Endodermal cell (in vitro differentiated cells): ENCODE results near the gene ARID5B. TPM values are rescaled to one million over a fixed set of nuclear protein-coding genes. Genes with fewer than 3 reads are reported as not detected.
A peak's percentile ranks its signal among the peaks of the same experiment; 100 is the strongest.

Experiments used
- DNase-seq: peaks from one replicate; pipeline ENCODE4 v3.0.0-alpha.2; 2017
- H3K27ac ChIP-seq: 2 replicates; pipeline ENCODE4 v1.5.1; 2013; ENCODE audit warnings: mild to moderate bottlenecking, low read depth, low read length, moderate library complexity
- H3K27me3 ChIP-seq: 2 replicates; pipeline ENCODE4 v1.6.1; 2013; ENCODE audit warnings: mild to moderate bottlenecking, low read length, moderate library complexity; ENCODE audit not compliant: insufficient read depth, control insufficient read depth, poor library complexity, severe bottlenecking
- H3K36me3 ChIP-seq: 2 replicates; pipeline ENCODE4 v1.7.0; 2013; ENCODE audit warnings: mild to moderate bottlenecking, low read length, moderate library complexity; ENCODE audit not compliant: control insufficient read depth, insufficient read depth
- H3K4me1 ChIP-seq: one replicate; pipeline ENCODE4 v1.7.0; 2013; ENCODE audit warnings: low read length; ENCODE audit not compliant: control insufficient read depth, insufficient read depth
- H3K4me3 ChIP-seq: 2 replicates; pipeline ENCODE4 v1.5.1; 2013; ENCODE audit warnings: mild to moderate bottlenecking, low read length, moderate library complexity
- H3K9ac ChIP-seq: 2 replicates; pipeline ENCODE4 v1.6.1; 2013; ENCODE audit warnings: mild to moderate bottlenecking, low read length, moderate library complexity; ENCODE audit not compliant: poor library complexity, severe bottlenecking; ENCODE audit errors: extremely low read depth
- H3K9me3 ChIP-seq: 2 replicates; pipeline ENCODE4 v1.6.1; 2013; ENCODE audit warnings: mild to moderate bottlenecking, low read length, moderate library complexity; ENCODE audit not compliant: control insufficient read depth
- H3K27ac Mint-ChIP-seq: 2 replicates; pipeline ENCODE4 v1.8.0; 2020; ENCODE audit warnings: mixed read lengths
- H3K27me3 Mint-ChIP-seq: 2 replicates; pipeline ENCODE4 v1.8.0; 2021; ENCODE audit warnings: mild to moderate bottlenecking, mixed read lengths; ENCODE audit not compliant: insufficient read depth
- H3K36me3 Mint-ChIP-seq: 2 replicates; pipeline ENCODE4 v1.8.0; 2020; ENCODE audit warnings: low read depth, mixed read lengths
- H3K4me1 Mint-ChIP-seq: 2 replicates; pipeline ENCODE4 v1.8.0; 2020; ENCODE audit warnings: mixed read lengths
- H3K4me3 Mint-ChIP-seq: 2 replicates; pipeline ENCODE4 v1.8.0; 2020; ENCODE audit warnings: mild to moderate bottlenecking, moderate library complexity, mixed read lengths
- H3K9me3 Mint-ChIP-seq: 2 replicates; pipeline ENCODE4 v1.8.0; 2020; ENCODE audit warnings: mild to moderate bottlenecking, mixed read lengths
- CTCF ChIP-seq: fragments of 200-600 bp; sonication (generic); conservative IDR thresholded peaks from 2 replicates; pipeline ENCODE4 v1.5.0; 2021; ENCODE audit warnings: antibody characterized with exemption, mild to moderate bottlenecking
- WGBS, 2 experiments: methylation state at CpG; one replicate each; pipeline versions ENCODE4 v1.1.5 to v1.1.7; 2013; ENCODE audit warnings: missing lambda C conversion rate in 2 of 2, mixed read lengths in 1 of 2; ENCODE audit not compliant: insufficient coverage in 1 of 2, insufficient read length in 1 of 2; 5-methylcytosine and 5-hydroxymethylcytosine counted together
- total RNA-seq, 2 donors: library from RNA; stranded (reverse); fragmentation: NEBNext Ultra II Directional in 1 of 2; extraction: Animal tissue kit (Norgen Biotek cat#: 25700) in 1 of 2; gene quantifications; 2 replicates in 1 of 2; 3 replicates in 1 of 2; pipeline ENCODE4 v1.2.1, GENCODE V29; 2021

Gene ARID5B
- total RNA-seq, 2 donors from 2014 or later = 1.2 to 1.8 TPM

- no peak overlapping the region for H3K27ac Mint-ChIP-seq
- Histone ChIP-seq H3K4me1 (peaks cover 3% of the 10 kb centered on the region), H3K9ac (no peak overlapping the region), H3K9me3 (no peaks in the 10 kb centered on the region), H3K4me3 (no peak overlapping the region), H3K27ac (no peak overlapping the region), H3K27me3 (no peaks in the 10 kb centered on the region), H3K36me3 (no peaks in the 10 kb centered on the region)
- no peak for TF ChIP-seq CTCF
- H3K27me3 Mint-ChIP-seq = no peaks in the 10 kb centered on the region
- H3K36me3 Mint-ChIP-seq = no peaks in the 10 kb centered on the region
- no peaks in the 10 kb centered on the region for H3K9me3 Mint-ChIP-seq
- H3K4me3 Mint-ChIP-seq = no peak overlapping the region
- H3K4me1 Mint-ChIP-seq = peaks cover 23% of the 10 kb centered on the region
- DNase-seq = no peak
- 86 to 100% methylated on average over 2 to 3 of the region's 3 CpGs for WGBS, 2 experiments
Observed at GRCh38 chr10:62033125-62033524, 131.6 kb downstream of the ARID5B start.

- Mint-ChIP-seq H3K4me1 (peaks cover 29% of the 10 kb centered on the region), H3K4me3 (no peak overlapping the region), H3K9me3 (no peaks in the 10 kb centered on the region), H3K36me3 (no peaks in the 10 kb centered on the region), H3K27ac (no peak overlapping the region), H3K27me3 (no peaks in the 10 kb centered on the region)
- no peak for DNase-seq
- no peak overlapping the region for H3K9ac ChIP-seq
- H3K36me3 ChIP-seq = no peaks in the 10 kb centered on the region
- H3K27ac ChIP-seq = no peak overlapping the region
- TF ChIP-seq CTCF = no peak
- H3K9me3 ChIP-seq = no peaks in the 10 kb centered on the region
- 97% methylated on average over 7 of the region's 7 CpGs; no CpG with 5 or more reads in 1 of the 2 experiments for WGBS, 2 experiments
- no peaks in the 10 kb centered on the region for H3K27me3 ChIP-seq
- peaks cover 8% of the 10 kb centered on the region for H3K4me1 ChIP-seq
- no peak overlapping the region for H3K4me3 ChIP-seq
Observed at GRCh38 chr10:62034096-62034640, 132.7 kb downstream of the ARID5B start.

- no peaks in the 10 kb centered on the region for H3K36me3 ChIP-seq
- H3K27ac ChIP-seq = no peak overlapping the region
- H3K4me1 ChIP-seq = peaks cover 8% of the 10 kb centered on the region
- Mint-ChIP-seq H3K9me3 (no peaks in the 10 kb centered on the region), H3K4me1 (peaks cover 34% of the 10 kb centered on the region), H3K27me3 (no peaks in the 10 kb centered on the region), H3K4me3 (no peak overlapping the region), H3K27ac (no peak overlapping the region), H3K36me3 (no peaks in the 10 kb centered on the region)
- DNase-seq = peak; percentile 72
- H3K4me3 ChIP-seq = no peak overlapping the region
- WGBS, 2 experiments = 89 to 94% methylated on average over 7 to 11 of the region's 11 CpGs
- H3K9ac ChIP-seq = no peak overlapping the region
- H3K27me3 ChIP-seq = no peaks in the 10 kb centered on the region
- TF ChIP-seq CTCF = no peak
- no peaks in the 10 kb centered on the region for H3K9me3 ChIP-seq
Observed at GRCh38 chr10:62036186-62037081, 134.9 kb downstream of the ARID5B start.
